H1 (cell line): ENCODE data around the gene ENO4. TPM values are rescaled to one million over a fixed set of nuclear protein-coding genes. Genes with fewer than 3 reads are reported as not detected.

Experiments used
- CEBPB ChIP-seq: IDR thresholded peaks from 2 replicates; pipeline ENCODE4 v1.6.1; 2012; ENCODE audit warnings: low read depth, low read length
- CHD7 ChIP-seq: fragments of 300-600 bp; sonication (generic); IDR thresholded peaks from 2 replicates; pipeline ENCODE4 v1.7.1; 2012; ENCODE audit warnings: low read length, moderate library complexity, mild to moderate bottlenecking, inconsistent platforms; ENCODE audit not compliant: insufficient replicate concordance
- EGR1 ChIP-seq: IDR thresholded peaks from 2 replicates; pipeline ENCODE4 v1.6.1; 2011; ENCODE audit warnings: low read depth, low read length, borderline replicate concordance
- MAFK ChIP-seq: IDR thresholded peaks from 2 replicates; pipeline ENCODE4 v1.6.1; 2012; ENCODE audit warnings: low read depth, mild to moderate bottlenecking, improper control_type of control experiment, low read length
- NANOG ChIP-seq: IDR thresholded peaks from 2 replicates; pipeline ENCODE4 v1.6.1; 2011; ENCODE audit warnings: low read length, low read depth, mild to moderate bottlenecking, inconsistent platforms; ENCODE audit not compliant: insufficient read depth, poor library complexity, severe bottlenecking
- RBBP5 ChIP-seq: IDR thresholded peaks from 2 replicates; pipeline ENCODE4 v1.7.1; 2012; ENCODE audit warnings: low read depth, mild to moderate bottlenecking, inconsistent platforms, low read length, moderate library complexity, borderline replicate concordance
- RXRA ChIP-seq: IDR thresholded peaks from 2 replicates; pipeline ENCODE4 v1.6.1; 2011; ENCODE audit warnings: low read depth, mild to moderate bottlenecking, low read length, moderate library complexity; ENCODE audit not compliant: insufficient read depth
- SP4 ChIP-seq: IDR thresholded peaks from 2 replicates; pipeline ENCODE4 v1.6.1; 2012; ENCODE audit warnings: low read length, inconsistent platforms
- USF2 ChIP-seq: IDR thresholded peaks from 2 replicates; pipeline ENCODE4 v1.6.1; 2011; ENCODE audit warnings: low read length, improper control_type of control experiment
- polyA plus RNA-seq, 7 experiments: library from polyadenylated mRNA; depleted of rRNA in 3 of 7; stranded (reverse) in 5 of 7; unstranded in 2 of 7; fragments of >200 nt in 5 of 7; fragments of 200-250 nt in 2 of 7; gene quantifications; 1 replicate in 5 of 7; 2 replicates in 1 of 7; 4 replicates in 1 of 7; pipeline versions ENCODE4 v1.2.1 to v1.2.3, GENCODE V29; 2011 to 2013; ENCODE audit warnings: missing spikeins in 2 of 7, mixed read lengths in 2 of 7
- total RNA-seq: library from RNA; stranded (reverse); fragmentation: NEBNext Ultra II Directional; extraction: Animal tissue kit (Norgen Biotek cat#: 25700); gene quantifications from 2 replicates; pipeline ENCODE4 v1.2.1, GENCODE V29; 2021

The ENO4 gene
- total and polyA plus RNA-seq, 2 of the 8 experiments (the other 6 are each of a cell fraction or from before 2014, with no cell fraction given) = 0.77 TPM; not detected in 1

GRCh38 chr10:116879817-116880216, 30.5 kb downstream of the ENO4 start (continued):
- TF ChIP-seq CHD7 = no peak
- TF ChIP-seq NANOG = no peak
- TF ChIP-seq EGR1 = no peak
- TF ChIP-seq RBBP5 = no peak
- no peak for TF ChIP-seq CEBPB
- TF ChIP-seq RXRA = no peak
- TF ChIP-seq USF2 = no peak
- no peak for TF ChIP-seq SP4
- no peak for TF ChIP-seq MAFK
